Stimulated activated CD4-positive, alpha-beta T cell treated with anti-CD3 and anti-CD28 coated beads, Interleukin-1b, Interleukin-23, amount 100 ng/mL, for 4 hours (primary cell): Measurements from ENCODE around the gene CXCR5.

Experiments
- DNase-seq, 2 donors: peaks; one replicate each; pipeline ENCODE4 v3.0.0-alpha.2; 2020; ENCODE audit warnings: low read depth in 2 of 2

Gene CXCR5

GRCh38 chr11:118927554-118928100 lies 43.9 kb downstream of the CXCR5 start:
- no peak for DNase-seq

GRCh38 chr11:118928101-118928869 lies 44.6 kb downstream of the CXCR5 start:
- peak; percentile 91 to 93 for DNase-seq

GRCh38 chr11:118928870-118929500 lies 45.3 kb downstream of the CXCR5 start:
- DNase-seq = peak in 1 of 2 donors; percentile 53

GRCh38 chr11:118929501-118930093 lies 45.9 kb downstream of the CXCR5 start:
- peak; percentile 54 to 62 for DNase-seq

GRCh38 chr11:118930094-118930712 lies 46.5 kb downstream of the CXCR5 start:
- peak; percentile 80 to 84 for DNase-seq

- no peak for DNase-seq
These were observed 47.9 kb downstream of the CXCR5 start for GRCh38 chr11:118931571-118931970.

GRCh38 chr11:118933486-118933885 lies 49.8 kb downstream of the CXCR5 start:
- no peak for DNase-seq

GRCh38 chr11:118935376-118935775 lies 51.7 kb downstream of the CXCR5 start:
- DNase-seq = no peak

- DNase-seq = no peak
These were observed 55.1 kb downstream of the CXCR5 start for GRCh38 chr11:118938491-118939403.

- DNase-seq = no peak
These were observed 55.8 kb downstream of the CXCR5 start for GRCh38 chr11:118939404-118939915.

- DNase-seq = peak in 1 of 2 donors; percentile 54
These were observed 56.4 kb downstream of the CXCR5 start for GRCh38 chr11:118939953-118940598.

GRCh38 chr11:118947091-118947490 lies 63.4 kb downstream of the CXCR5 start:
- DNase-seq = no peak
